Activated T-cell treated with anti-CD3 and anti-CD28 coated beads for 1 hour (primary cell): ENCODE results near the gene SRRM2.

Experiments
- DNase-seq: peaks from one replicate; pipeline ENCODE4 v3.0.0-alpha.2; 2020; ENCODE audit warnings: low read depth

The SRRM2 gene

DNA sequence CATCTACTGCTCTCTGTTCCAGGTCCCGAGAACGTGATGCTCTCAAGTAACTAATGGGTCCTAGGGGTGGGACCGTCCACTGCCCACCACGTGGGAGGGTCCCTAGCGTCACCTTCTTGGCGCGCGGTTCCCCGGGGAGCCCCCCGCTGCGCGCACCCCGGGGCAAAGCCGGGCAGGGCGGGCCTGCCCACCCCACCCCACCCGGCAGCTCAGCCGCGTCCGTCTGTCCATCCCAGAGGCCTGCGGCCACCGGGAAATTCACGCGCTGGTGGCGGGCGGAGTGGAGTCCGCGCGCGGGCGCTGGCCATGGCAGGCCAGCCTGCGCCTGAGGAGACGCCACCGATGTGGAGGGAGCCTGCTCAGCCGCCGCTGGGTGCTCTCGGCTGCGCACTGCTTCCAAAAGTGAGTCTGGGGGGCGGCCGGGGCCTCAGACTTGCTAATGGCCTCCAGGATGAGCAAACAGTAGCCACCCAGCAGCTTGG, 46.3 kb downstream of the SRRM2 start:
- DNase-seq: no peak

DNA sequence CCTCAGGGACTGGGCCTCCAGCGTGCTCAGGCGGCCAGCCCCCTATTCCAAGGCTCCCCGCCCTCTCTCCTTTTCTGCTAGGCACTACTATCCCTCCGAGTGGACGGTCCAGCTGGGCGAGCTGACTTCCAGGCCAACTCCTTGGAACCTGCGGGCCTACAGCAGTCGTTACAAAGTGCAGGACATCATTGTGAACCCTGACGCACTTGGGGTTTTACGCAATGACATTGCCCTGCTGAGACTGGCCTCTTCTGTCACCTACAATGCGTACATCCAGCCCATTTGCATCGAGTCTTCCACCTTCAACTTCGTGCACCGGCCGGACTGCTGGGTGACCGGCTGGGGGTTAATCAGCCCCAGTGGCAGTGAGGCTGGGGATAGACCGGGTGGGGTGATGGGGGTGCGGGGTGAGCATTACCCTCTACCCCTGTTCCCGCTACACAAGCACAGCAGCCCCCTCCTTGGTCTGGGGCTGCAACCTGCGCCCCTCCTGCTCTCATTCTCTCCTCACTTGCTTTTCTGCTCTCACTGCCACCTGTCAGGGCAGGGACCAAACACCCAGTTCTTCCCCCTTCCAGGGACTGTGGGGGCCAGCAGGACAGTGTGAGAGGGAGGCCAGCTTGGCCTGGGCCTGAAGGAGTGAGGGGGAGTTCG, 46.9 kb downstream of the SRRM2 start:
- DNase-seq: no peak

GRCh38 chr16:2799859-2800226, 47.4 kb downstream of the SRRM2 start:
- DNase-seq: no peak

GRCh38 chr16:2803545-2804195, 51.2 kb downstream of the SRRM2 start:
- no peak for DNase-seq

DNA sequence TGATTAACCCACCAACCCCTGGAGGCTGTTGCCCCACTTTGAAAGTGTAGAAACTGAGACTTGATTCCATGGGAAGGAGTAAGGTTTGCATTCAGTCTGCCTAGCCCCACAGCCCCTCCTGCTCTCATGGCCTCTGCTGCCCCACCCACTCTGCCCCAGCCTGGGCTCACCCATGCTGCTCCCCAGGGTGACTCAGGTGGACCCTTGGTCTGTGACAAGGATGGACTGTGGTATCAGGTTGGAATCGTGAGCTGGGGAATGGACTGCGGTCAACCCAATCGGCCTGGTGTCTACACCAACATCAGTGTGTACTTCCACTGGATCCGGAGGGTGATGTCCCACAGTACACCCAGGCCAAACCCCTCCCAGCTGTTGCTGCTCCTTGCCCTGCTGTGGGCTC, 52.3 kb downstream of the SRRM2 start:
- DNase-seq: no peak

- DNase-seq: no peak
Measured at GRCh38 chr16:2806286-2806685, 53.8 kb downstream of the SRRM2 start.

- DNase-seq: no peak
Measured at GRCh38 chr16:2808181-2808580, 55.7 kb downstream of the SRRM2 start.

DNA sequence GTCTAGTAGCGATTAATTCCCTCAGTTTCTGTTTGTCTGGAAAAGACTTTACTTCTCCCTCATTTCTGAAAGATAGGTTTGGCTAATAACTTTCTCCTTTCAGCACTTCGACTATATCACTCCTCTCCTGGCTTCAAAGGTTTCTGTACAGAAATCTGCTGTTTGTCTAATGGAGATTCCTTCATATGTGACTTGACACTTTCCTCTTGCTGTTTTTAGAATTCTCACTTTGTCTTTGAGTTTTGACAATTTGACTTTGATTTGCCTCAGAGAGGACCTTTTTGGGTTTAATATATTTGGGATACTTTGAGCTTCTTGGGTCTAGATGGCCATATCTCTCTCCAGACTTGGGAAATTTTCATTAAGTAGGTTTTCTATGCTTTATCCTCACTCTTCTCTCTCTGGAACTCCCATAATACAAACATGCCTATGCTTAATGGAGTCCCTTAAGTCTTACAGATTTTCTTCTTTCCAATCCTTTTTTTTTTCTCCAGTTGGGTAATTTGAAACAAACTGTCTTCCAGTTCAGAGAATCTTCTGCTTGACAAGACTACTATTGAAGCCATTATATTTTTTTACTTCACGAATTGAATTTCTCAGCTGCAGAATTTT, 56.8 kb downstream of the SRRM2 start:
- no peak for DNase-seq

- no peak for DNase-seq
Measured at GRCh38 chr16:2810651-2811050, 58.2 kb downstream of the SRRM2 start.

- no peak for DNase-seq
Measured at GRCh38 chr16:2811703-2812471, 59.4 kb downstream of the SRRM2 start.

DNA sequence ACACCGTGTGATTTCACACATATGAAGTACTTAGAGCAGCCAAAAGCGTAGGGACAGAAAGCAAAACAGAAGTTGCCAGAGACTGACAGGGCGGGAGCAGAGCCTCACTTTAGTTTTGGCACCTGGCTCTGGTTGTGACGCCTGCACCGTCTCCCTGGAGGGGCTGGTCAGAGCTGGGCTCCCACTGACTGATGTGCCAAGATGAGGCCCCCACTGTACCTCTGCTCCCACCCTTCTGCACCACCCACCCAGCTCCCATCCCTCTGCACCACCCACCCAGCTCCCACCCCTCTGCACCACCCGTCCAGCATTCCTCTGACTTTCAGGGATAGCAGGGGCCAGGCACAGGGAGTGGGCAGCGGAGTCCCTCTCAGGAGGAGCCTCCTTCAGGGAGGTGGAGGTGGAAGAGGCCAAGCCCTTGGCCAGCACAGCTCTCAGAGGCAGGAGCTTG, 61.4 kb downstream of the SRRM2 start:
- no peak for DNase-seq

DNA sequence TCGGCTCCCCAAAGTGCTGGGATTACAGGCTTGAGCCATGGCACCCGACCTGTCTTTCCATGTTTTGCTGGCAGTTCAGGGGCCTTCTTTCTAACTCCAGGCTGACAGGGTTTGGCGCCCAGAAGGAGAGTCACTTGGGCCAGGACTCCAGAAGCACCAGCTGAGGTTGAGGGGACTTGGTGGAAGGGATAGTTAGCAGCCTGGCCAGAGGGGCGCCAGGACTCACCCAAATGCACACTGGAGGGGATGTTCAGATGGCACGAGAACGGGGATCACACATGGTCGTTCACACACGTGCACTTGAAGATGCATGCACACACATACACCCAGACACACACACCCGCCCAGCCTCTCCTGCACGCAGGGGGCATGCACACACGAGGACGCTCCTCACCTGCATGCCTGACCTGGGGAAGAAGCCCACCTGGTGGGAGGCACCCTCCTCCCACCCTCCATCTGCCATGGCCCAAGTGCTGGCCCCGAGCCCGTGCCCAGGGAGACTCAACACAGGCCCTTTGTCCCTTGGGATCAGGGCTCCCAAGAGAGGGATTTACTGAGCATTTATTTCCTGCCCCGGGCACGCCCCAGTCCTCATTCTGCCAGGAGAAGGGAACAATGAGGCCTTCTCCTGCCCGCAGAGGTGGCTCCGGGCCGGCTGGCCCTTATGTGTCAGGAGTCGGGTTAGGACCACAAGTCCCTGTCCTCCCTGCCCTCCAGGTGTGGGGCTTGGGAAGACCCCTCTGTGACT, 62.3 kb downstream of the SRRM2 start:
- DNase-seq: no peak

GRCh38 chr16:2815299-2815771, 62.9 kb downstream of the SRRM2 start:
- DNase-seq: no peak

GRCh38 chr16:2816751-2817339, 64.4 kb downstream of the SRRM2 start, which contains the start of gene PRSS21:
Gene PRSS21 (plus strand): TSS chr16:2817237. CDS start chr16:2817269, 32 bp downstream.
- DNase-seq: no peak

DNA sequence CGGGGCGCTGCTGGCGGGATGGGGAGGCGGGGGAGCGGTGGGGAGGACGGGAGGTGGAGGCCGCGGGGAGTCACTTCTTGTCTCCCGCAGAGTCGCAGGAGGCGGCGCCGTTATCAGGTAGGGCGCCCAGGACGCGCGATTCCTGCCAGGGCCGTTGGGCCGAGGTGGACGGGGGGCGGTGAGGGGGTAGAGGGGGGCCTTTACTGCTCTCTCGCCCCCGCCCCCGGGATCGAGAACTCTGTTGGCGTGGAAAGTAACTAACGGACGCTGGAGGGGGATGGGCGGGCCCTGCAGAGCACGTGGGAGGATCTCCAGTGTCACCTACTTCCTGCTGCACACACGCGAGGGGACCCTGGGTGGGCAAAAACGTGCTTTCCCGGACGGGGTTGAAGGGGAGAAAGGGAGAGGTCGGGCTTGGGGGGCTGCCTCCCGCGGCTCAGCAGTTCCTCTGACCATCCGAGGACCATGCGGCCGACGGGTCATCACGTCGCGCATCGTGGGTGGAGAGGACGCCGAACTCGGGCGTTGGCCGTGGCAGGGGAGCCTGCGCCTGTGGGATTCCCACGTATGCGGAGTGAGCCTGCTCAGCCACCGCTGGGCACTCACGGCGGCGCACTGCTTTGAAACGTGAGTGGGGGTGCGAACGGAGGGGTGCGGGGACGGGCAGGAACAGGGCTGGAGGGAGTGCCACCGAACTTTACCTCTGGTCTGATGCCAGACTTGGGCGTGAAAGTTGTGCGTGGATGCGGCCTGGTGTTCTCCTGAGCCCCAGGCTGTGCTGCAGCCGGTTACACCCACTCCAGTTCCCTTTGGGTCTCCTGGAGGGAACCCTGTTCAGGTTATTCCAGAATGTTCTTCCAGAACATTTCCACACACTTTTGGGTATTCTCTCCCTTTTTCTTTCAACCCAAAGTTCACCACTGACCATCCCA, 65.2 kb downstream of the SRRM2 start:
- no peak for DNase-seq

- no peak for DNase-seq
Measured at GRCh38 chr16:2818272-2818876, 65.9 kb downstream of the SRRM2 start.

DNA sequence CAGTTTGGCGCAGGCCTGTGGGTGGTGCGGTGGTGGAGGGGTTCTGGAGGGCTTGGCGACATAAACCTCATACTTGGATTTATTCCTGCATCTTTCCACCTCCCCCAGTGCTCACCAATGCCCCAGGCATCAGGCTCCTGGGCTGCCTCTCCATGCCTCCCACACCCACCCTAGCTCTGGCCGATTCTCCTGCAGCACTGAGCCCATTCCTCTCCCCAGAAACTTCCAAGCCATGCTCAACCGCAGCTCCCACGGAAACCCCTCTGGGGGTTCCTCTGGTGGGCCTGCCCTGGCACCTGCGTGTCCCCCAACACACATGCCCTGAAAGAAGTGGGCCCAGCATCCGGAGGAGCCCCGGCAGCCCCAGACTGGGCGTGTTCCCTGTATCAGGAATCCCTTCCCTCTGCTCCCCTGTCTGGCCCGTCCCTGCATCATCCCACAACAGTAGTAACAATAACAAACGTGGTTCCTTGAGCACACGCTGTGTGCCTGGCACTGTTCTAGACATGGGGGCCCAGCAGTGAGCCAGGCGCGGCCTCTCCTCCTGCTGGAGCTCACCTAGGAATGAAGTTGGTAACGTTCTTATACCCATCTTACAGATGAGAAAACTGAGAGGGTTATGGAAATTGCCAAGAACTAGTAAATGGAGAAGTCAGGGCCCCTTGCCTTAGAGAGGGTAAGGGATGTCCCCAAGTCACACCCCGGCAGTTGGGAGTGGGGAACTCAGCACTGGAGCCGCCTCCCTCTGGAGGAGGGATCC, 66.9 kb downstream of the SRRM2 start:
- DNase-seq: no peak

DNA sequence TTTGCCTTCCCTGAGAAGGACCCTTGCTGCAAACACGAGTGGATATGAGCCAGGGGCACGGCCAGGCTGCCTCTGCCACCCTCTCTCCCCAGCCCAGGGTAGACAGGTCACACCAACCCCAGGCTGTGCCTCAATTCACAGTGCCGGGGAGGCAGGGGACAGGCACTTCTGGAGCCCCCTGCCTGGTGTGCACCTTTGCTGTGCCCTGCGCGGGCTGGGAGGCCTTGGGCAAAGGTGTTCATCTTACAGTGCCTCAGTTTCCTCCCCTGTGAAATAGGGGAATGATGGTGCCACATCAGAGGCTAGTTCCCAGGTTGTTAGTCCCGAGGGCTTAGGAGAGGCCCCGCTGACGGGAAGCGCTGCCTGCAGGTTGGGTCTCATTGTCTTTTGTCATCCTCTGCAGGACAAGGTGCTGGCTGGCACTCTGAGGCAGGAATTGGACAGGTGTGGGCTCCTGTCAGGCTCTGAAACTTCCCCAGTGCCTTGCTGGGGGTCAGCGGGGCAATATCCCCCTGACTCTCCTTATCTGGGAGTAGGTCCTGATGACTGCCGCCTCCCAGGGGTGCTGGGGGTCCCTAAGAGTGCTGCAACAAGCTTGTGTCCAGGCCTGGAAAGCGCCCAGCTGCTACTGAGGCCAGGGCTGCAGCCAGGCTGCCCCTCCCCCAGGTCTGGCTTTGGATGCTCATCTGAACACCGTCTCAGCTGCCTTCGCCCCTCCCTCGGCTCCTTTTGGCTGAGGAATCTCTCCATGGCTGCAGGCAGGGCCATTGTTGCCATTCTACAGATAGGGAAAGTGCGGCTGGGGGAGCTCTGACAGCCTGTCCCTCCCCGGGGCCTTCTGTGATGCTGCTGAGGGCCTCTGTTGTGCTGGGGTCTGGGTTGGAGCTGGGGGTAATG, 67.7 kb downstream of the SRRM2 start:
- DNase-seq: no peak
